Pancreas (tissue), 10 donors: ENCODE data around the gene PCTP. TPM values are rescaled to one million over a fixed set of nuclear protein-coding genes. Genes with fewer than 3 reads are reported as not detected.
A peak's percentile ranks its signal among the peaks of the same experiment; 100 is the strongest.

Experiments
- ATAC-seq, 4 donors: fragments of 200-7000 bp; cut with Tn5 transposase; one replicate each; pipeline versions ENCODE4 v1.8.0 to v1.9.1; 2020; ENCODE audit warnings: mild to moderate bottlenecking in 4 of 4, moderate library complexity in 4 of 4
- DNase-seq, 6 donors: peaks; one replicate each; pipeline ENCODE4 v3.0.0-alpha.2; 2020
- FAIRE-seq: peaks from 2 replicates; lab custom pipeline; 2012; peaks lifted over from hg19 to GRCh38; lab: Jason Lieb, UNC
- H3K27ac ChIP-seq, 4 donors: fragments of 200-600 bp; sonication (generic); 1 replicate in 3 of 4; 2 replicates in 1 of 4; pipeline versions ENCODE4 v1.5.0 to v1.8.0; 2020
- H3K27me3 ChIP-seq, 4 donors: fragments of 200-600 bp; one replicate each; pipeline ENCODE4 v1.8.0; 2021
- H3K36me3 ChIP-seq, 3 donors: fragments of 200-600 bp; sonication (generic) in 1 of 3; one replicate each; pipeline versions ENCODE4 v1.5.0 to v1.8.0; 2020 to 2021
- H3K4me1 ChIP-seq, 3 donors: fragments of 200-600 bp; one replicate each; pipeline ENCODE4 v1.8.0; 2021
- H3K4me3 ChIP-seq, 4 donors: fragments of 200-600 bp; sonication (generic) in 2 of 4; one replicate each; pipeline versions ENCODE4 v1.5.0 to v1.8.0; 2020 to 2021
- H3K9me3 ChIP-seq, 4 donors: fragments of 200-600 bp; one replicate each; pipeline ENCODE4 v1.8.0; 2021
- CTCF ChIP-seq, 4 donors: fragments of 200-600 bp; sonication (generic) in 3 of 4; IDR thresholded peaks; one replicate each; pipeline versions ENCODE4 v1.5.0 to v1.8.0; 2021; ENCODE audit warnings: antibody characterized with exemption in 4 of 4
- WGBS, 2 donors: extraction: QIAGEN DNeasy Blood & Tissue Kit; methylation state at CpG; one replicate each; pipeline ENCODE4 v1.1.7; 2013; 5-methylcytosine and 5-hydroxymethylcytosine counted together
- intact Hi-C, 3 donors: fragments of 100-400 bp; cut with DNase I; formaldehyde crosslinking; loops; one replicate each; pipeline versions ENCODE4 v1.11.1 to v1.14.2; 2022
- polyA plus RNA-seq, 2 donors: library from polyadenylated mRNA; stranded (reverse); fragments of 200-250 nt; gene quantifications; one replicate each; pipeline ENCODE4 v1.2.3, GENCODE V29; 2013
- total RNA-seq, 6 donors: library from RNA; stranded (reverse); fragmentation: NEBNext Ultra II Directional in 4 of 6; extraction: Animal tissue kit (Norgen Biotek cat#: 25700) in 4 of 6; gene quantifications; one replicate each; pipeline versions ENCODE4 v1.2.1 to v1.2.4, GENCODE V29; 2021 to 2023
- donor health status: healthy with polysubstance abuse.
- donor health status: DM: no; HTN: no; CAD: no; lungs with moderate emphysema.
- donor health status: DM: no; HTN: no; CAD: no.
- donor health status: control.
- donor health status: control.
- donor health status: Bipolar disorder and iron deficiency.
- donor health status: DM: yes; HTN: yes; CAD: no.
- donor health status: DM: no; HTN: no; CAD: no.
- donor health status: DM: no; HTN: no; CAD: no.
- donor health status: DM: yes; HTN: yes; CAD: no.

PCTP gene
- total and polyA plus RNA-seq, 8 donors: 3.9 to 9.3 (median 6.5) TPM

DNA sequence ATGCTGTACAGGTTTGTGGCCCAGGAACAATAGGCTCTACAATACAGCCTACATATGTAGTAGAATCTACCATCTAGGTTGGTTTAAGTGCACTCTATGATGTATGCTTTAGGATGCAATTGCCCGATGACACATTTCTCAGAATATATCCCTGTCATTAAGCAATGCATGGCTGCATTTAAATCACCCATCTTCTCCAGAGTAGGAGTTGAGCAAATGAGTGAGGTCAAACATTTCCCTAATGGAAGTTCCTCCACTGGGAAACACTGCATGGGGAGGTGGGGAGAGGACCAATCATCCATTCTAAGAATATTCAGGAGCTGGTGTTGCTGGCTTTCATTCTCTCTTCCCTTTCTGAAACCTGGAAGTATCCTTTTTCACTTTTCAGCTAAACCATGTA is 2.0 kb upstream of the PCTP start:
- H3K4me1 ChIP-seq: no peaks in the 10 kb centered on the region
- intact Hi-C loops: no loop called here
- no peaks in the 10 kb centered on the region for H3K9me3 ChIP-seq
- no peak overlapping the region for H3K27ac ChIP-seq
- 87 to 100% methylated on average over 1 of the region's 1 CpG for WGBS, 2 donors
- H3K36me3 ChIP-seq: no peaks in the 10 kb centered on the region
- DNase-seq (no peak), ATAC-seq (no peak), FAIRE-seq (no peak)
- TF ChIP-seq CTCF (IDR thresholded peaks at IDR 0.05): no peak
- no peak overlapping the region for H3K4me3 ChIP-seq
- peaks cover 0 to 3% (median 0%) of the 10 kb centered on the region in 4 donors for H3K27me3 ChIP-seq

- intact Hi-C loops: no loop called here
- TF ChIP-seq CTCF (IDR thresholded peaks at IDR 0.05): no peak
- DNase-seq (no peak), FAIRE-seq (no peak), ATAC-seq (no peak)
- 65 to 67% methylated on average over 4 of the region's 4 CpGs for WGBS, 2 donors
- Histone ChIP-seq H3K27ac (no peak overlapping the region), H3K36me3 (no peaks in the 10 kb centered on the region), H3K4me3 (no peak overlapping the region), H3K9me3 (no peaks in the 10 kb centered on the region), H3K4me1 (no peaks in the 10 kb centered on the region), H3K27me3 (no peaks in the 10 kb centered on the region)
Measured at GRCh38 chr17:55749985-55750384, 866 bp upstream of the PCTP start.

DNA sequence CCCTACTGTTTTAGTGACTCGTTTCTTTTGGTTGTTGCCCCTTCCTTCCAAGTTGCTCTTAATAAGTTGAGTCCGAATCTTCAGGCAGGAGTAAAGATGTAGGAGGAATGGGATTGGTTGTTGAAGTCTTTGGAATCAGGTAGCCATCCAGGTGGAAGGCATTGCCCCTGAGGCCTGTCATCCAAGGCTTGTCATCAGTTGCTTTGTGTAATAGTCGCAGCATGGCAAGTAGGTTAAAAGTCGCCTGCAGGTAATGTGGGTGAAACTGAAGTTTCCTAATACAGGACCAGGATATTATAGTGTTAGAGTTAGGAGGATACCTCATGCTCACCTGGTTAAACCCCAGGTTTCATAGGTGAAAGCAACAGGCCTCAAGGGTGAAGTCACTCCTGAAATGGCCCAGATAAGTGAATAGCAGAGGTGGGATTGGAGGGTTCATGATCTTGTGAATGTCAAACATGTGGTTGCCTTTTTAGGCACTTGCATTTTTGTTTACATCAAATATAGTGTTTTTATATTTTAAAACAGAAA is 934 bp downstream of the PCTP start:
- no peak overlapping the region for H3K27ac ChIP-seq
- DNase-seq (no peak), FAIRE-seq (no peak), ATAC-seq (no peak)
- H3K4me3 ChIP-seq: peak overlapping the region; percentile 74 to 84 (median 80)
- H3K27me3 ChIP-seq: no peaks in the 10 kb centered on the region
- intact Hi-C loops: no loop called here
- no peaks in the 10 kb centered on the region for H3K36me3 ChIP-seq
- no peaks in the 10 kb centered on the region for H3K4me1 ChIP-seq
- H3K9me3 ChIP-seq: no peaks in the 10 kb centered on the region
- TF ChIP-seq CTCF (IDR thresholded peaks at IDR 0.05): no peak
- WGBS, 2 donors: 83% methylated on average over 4 of the region's 4 CpGs

DNA sequence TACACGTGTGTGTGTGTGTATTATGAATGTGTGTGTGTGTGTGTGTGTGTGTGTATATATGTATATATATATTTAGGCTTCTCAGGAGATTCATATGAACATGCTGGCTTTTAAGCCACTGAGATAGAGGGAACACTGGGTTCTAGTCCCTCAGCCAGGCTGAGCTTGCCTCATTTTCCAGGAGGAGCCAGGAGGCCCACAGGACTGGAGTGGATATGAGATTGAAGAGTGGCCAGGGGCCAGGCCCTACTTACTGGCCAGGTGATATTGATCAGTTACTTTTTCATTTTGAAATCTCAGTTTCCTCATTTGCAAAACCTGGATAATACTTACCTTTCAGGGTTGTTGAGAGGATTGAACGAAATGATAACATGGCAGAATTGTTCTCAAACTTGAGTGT is 5.8 kb downstream of the PCTP start:
- H3K4me3 ChIP-seq: no peak overlapping the region
- TF ChIP-seq CTCF (IDR thresholded peaks at IDR 0.05): no peak
- no peaks in the 10 kb centered on the region for H3K4me1 ChIP-seq
- H3K36me3 ChIP-seq: no peaks in the 10 kb centered on the region
- no peaks in the 10 kb centered on the region for H3K9me3 ChIP-seq
- ATAC-seq (no peak), FAIRE-seq (no peak), DNase-seq (no peak)
- no peaks in the 10 kb centered on the region for H3K27me3 ChIP-seq
- intact Hi-C loops: no loop called here
- H3K27ac ChIP-seq: no peak overlapping the region
- WGBS, 2 donors: 96 to 97% methylated on average over 2 of the region's 2 CpGs

DNA sequence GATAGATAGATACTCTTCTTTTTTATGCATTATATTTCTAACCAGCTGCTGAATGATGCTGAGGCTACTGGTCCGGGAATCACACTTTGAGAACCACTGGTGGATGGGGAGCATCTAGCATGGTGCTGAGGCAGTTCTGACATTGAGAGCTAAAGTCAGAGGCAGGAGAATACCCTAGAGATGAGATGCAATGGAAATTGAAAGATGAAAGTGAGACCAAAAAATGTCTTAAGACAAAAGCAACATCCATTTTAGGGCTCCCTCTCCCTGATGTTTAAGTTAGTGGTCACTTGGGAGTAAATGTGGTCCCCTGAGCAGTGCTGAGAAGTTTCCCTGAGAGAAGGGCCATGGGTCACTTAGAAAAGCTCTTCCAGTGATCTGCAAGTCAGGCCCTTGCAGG is 6.8 kb downstream of the PCTP start:
- 92 to 100% methylated on average over 1 of the region's 1 CpG for WGBS, 2 donors
- intact Hi-C loops: no loop called here
- Histone ChIP-seq H3K4me1 (no peaks in the 10 kb centered on the region), H3K4me3 (no peak overlapping the region), H3K27ac (no peak overlapping the region), H3K9me3 (no peaks in the 10 kb centered on the region), H3K27me3 (no peaks in the 10 kb centered on the region), H3K36me3 (no peaks in the 10 kb centered on the region)
- FAIRE-seq (no peak), ATAC-seq (no peak), DNase-seq (no peak)
- TF ChIP-seq CTCF (IDR thresholded peaks at IDR 0.05): no peak
